Mucosa of rectum (tissue), 2 donors: ENCODE measurements around the gene DCTPP1.
A peak's percentile ranks its signal among the peaks of the same experiment; 100 is the strongest.

ENCODE experiments used
- H3K27ac ChIP-seq, 2 donors: one replicate each; pipeline ENCODE4 v1.7.0; 2013; ENCODE audit warnings: inconsistent platforms in 2 of 2, low read depth in 2 of 2, low read length in 2 of 2
- H3K27me3 ChIP-seq, 2 donors: one replicate each; pipeline ENCODE4 v1.7.0; 2013; ENCODE audit warnings: low read length in 2 of 2; ENCODE audit not compliant: control insufficient read depth in 2 of 2, insufficient read depth in 2 of 2
- H3K36me3 ChIP-seq, 2 donors: one replicate each; pipeline ENCODE4 v1.7.0; 2013; ENCODE audit warnings: low read length in 2 of 2; ENCODE audit not compliant: control insufficient read depth in 2 of 2, insufficient read depth in 2 of 2
- H3K4me1 ChIP-seq, 2 donors: one replicate each; pipeline ENCODE4 v1.7.0; 2013; ENCODE audit warnings: low read length in 2 of 2, mild to moderate bottlenecking in 1 of 2; ENCODE audit not compliant: control insufficient read depth in 2 of 2, insufficient read depth in 2 of 2
- H3K4me3 ChIP-seq, 2 donors: one replicate each; pipeline ENCODE4 v1.7.0; 2013; ENCODE audit warnings: low read length in 2 of 2
- H3K9ac ChIP-seq, 2 donors: one replicate each; pipeline ENCODE4 v1.7.0; 2013; ENCODE audit warnings: low read length in 2 of 2, low read depth in 1 of 2, mild to moderate bottlenecking in 1 of 2
- H3K9me3 ChIP-seq, 2 donors: one replicate each; pipeline ENCODE4 v1.7.0; 2013; ENCODE audit warnings: low read length in 2 of 2; ENCODE audit not compliant: control insufficient read depth in 2 of 2
- donor health status: healthy.
- donor health status: Normal muscosa, but diverticular disease.

The DCTPP1 gene

GRCh38 chr16:30449116-30449435, 19.2 kb upstream of the DCTPP1 start:
- H3K9me3 ChIP-seq = no peaks in the 10 kb centered on the region
- no peaks in the 10 kb centered on the region for H3K27me3 ChIP-seq
- H3K4me1 ChIP-seq = peaks cover 34 to 43% of the 10 kb centered on the region in 2 donors
- no peak overlapping the region for H3K9ac ChIP-seq
- H3K4me3 ChIP-seq = no peak overlapping the region
- peaks cover under 1 to 2% of the 10 kb centered on the region in 2 donors for H3K36me3 ChIP-seq
- H3K27ac ChIP-seq = no peak overlapping the region

DNA sequence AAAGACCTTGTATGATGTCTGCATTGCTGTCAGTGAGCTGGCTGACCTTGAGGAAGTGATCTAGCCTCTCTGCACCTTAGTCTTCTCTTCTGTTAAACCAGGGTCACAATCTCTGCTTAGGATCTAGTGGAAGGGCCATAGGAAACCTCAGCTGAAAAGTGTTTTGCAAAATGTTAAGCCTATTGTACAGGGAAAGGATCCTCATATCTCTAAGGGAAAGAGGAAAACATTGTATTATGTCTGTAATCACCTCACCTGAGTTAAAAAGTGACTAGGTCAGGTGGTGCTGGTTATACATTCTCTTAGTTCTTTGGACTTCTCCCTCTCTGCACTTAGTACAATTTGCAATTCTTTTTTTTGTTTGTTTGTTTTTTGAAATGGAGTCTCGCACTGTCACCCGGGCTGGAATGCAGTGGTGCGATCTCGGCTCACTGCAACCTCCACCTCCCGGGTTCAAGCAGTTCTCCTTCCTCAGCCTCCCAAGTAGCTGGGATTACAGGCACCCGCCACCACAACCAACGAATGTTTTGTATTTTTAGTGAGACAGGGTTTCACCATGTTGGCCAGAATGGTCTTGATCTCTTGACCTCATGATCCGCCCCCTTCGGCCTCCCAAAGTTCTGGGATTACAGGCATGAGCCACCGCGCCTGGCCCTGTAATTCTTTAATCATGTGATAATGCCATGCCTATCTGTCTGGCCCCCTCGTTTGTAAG, 17.8 kb upstream of the DCTPP1 start:
- Histone ChIP-seq H3K9me3 (no peaks in the 10 kb centered on the region), H3K36me3 (peaks cover 7 to 12% of the 10 kb centered on the region in 2 donors), H3K27me3 (no peaks in the 10 kb centered on the region), H3K4me3 (peak overlapping the region; percentile 1 to 50), H3K27ac (peak overlapping the region; percentile 92 to 94), H3K4me1 (peaks cover 31 to 37% of the 10 kb centered on the region in 2 donors), H3K9ac (peak overlapping the region; percentile 21 to 63)

DNA sequence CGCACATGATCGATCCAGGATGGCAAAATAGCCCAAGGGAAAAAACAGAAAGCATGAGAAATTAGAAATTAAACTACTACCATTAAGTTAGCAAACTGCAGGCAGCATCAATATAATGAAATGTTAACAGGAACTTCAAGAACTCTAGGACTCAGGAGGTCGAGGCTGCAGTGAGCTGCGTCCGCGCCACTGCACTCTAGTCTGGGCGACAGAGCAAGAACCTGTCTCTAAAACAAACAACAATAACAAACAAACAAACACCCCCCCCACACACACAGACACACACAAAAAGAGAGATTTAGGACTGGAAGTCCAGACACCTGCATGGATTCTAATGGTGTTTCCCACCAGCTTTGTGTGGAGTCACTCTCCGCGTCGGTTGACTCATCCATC, 16.4 kb upstream of the DCTPP1 start:
- Histone ChIP-seq H3K4me3 (peak overlapping the region; percentile 88 to 92), H3K27ac (peak overlapping the region; percentile 92 to 94), H3K9me3 (no peaks in the 10 kb centered on the region), H3K9ac (peak overlapping the region; percentile 94 to 95), H3K27me3 (no peaks in the 10 kb centered on the region), H3K4me1 (peaks cover 28 to 34% of the 10 kb centered on the region in 2 donors), H3K36me3 (peaks cover 7 to 12% of the 10 kb centered on the region in 2 donors)

DNA sequence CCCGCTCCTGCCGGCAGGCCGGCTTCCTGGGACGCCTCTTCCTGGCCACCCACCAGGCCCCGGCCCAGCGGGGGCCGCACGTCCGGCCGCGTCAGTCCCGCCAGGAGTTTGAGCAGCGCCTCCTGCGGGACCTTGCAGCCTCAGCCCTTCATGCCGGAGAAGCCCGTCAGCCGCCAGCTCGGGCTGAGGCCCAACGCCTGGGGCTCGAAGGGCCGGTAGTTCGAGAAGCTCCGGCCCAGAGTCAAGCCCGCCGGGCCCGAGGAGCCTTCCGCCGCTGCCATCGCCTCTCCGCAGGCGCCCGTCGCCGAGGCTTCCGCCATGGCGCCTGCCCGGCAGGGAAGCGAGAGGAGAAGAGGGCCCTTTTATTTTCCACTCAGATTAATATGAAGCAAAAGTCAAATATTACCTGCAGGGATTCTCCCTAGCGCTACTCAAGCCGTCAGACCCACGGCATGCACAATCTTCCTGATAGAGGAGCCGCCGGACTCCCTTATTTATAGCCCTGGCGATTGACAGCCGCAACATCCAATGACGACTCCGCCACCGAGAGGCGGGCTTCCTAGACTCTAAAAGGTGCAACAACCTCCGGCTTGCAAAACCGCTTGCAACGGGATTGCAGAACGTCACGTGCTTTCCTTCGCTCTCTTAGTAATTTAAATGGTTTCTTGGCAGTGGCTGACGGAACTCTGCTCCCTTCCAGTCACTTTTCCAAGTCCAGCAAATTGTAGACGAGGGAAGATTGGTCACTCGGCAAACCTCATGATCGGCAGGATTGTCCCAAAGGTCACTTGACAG, 15.8 kb upstream of the DCTPP1 start, which contains the start of gene SEPHS2:
SEPHS2 (minus strand) TSS at position 467 of the 795 bp plus-strand sequence; CDS start at position 320, 147 bp downstream.
- Histone ChIP-seq H3K4me1 (peaks cover 28 to 30% of the 10 kb centered on the region in 2 donors), H3K27me3 (no peaks in the 10 kb centered on the region), H3K36me3 (peaks cover 7 to 12% of the 10 kb centered on the region in 2 donors)

DNA sequence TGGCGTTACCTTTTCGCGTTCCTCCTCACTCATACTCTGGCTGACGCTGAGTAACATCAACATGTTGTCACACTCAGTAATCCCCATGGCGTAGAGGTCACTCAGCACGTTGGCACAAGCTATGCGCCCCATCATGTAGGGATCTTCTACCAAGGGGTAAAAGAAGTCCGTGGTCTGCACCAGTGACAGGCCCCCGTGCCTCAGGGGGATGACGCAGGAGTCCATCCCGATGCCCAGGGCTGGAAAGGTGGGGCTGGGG, 15.2 kb upstream of the DCTPP1 start:
- no peaks in the 10 kb centered on the region for H3K9me3 ChIP-seq
- peaks cover 28 to 30% of the 10 kb centered on the region in 2 donors for H3K4me1 ChIP-seq
- peak overlapping the region; percentile 92 to 94 for H3K27ac ChIP-seq
- H3K9ac ChIP-seq = peak overlapping the region; percentile 94 to 95
- no peaks in the 10 kb centered on the region for H3K27me3 ChIP-seq
- H3K36me3 ChIP-seq = peaks cover 7 to 12% of the 10 kb centered on the region in 2 donors
- peak overlapping the region; percentile 88 to 92 for H3K4me3 ChIP-seq

More for the DNA sequence above, 15.8 kb upstream of the DCTPP1 start, which contains the start of gene SEPHS2:
- Histone ChIP-seq H3K4me3 (peak within 1 kb of the TSS; percentile 88 to 92), H3K27ac (peak within 1 kb of the TSS; percentile 92 to 94), H3K9ac (peak within 1 kb of the TSS; percentile 94 to 95), H3K9me3 (no peaks in the 10 kb centered on the region)

DNA sequence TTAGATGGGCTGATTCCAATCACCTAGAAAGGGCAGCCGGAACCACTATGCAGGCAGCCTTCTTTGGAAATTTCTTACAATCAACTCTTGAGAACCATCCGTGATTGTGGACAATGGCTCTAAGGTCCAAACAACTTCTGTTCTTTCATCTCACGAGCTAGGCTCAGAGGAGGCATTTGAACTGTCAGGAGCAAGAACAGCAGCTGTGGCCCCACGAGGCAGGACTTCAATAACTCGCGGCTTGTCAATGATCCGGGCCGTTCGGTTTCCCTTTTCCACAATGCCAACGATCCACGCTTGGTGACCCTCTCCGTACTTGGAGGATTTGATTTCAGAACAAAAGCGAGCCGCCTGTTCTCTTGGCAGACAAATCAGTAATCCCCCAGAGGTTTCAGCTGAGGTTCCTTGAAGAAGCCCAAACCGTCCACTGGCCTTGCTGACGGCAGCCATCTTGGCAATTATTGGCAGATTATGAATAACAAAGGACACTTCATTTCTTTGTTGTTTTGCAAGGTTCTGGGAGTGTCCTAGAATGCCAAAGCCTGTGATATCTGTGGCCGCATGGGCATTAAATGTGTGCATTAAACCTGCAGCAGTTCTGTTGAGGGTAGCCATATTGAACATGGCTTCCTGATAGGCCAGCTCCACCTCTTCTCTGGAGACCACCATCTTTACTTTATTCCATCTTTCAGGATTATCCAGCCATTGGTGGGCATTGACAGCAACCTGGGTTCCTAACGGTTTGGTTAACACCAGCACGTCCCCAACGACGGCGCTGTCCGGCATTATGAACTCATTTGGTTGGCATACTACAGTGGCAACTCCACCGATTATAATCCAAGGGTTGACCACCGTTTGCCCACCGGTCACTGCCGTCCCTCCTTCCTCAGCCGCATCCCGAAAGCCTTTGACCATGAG, 14.7 kb upstream of the DCTPP1 start:
- peaks cover 30 to 31% of the 10 kb centered on the region in 2 donors for H3K4me1 ChIP-seq
- peak overlapping the region; percentile 92 to 94 for H3K27ac ChIP-seq

DNA sequence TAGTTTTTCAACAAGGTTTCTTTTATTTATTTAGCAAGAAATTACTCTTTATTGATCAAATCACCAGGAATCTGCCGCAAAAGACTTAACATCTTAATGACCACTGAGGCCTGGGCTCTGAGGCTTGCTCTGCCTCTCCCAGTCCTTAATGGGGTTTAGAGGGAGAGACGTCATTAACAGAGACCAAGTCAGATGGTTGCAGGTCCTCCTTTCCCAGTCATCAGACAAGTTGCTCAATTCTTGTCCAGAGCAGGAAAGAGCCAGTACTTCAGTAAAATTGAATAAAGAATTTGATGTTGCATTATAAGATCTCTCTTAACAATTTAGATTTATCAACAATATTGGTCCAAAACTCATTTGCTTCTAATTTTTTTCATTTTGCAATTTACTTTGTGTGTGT, 13.8 kb upstream of the DCTPP1 start:
- Histone ChIP-seq H3K36me3 (peaks cover 7 to 12% of the 10 kb centered on the region in 2 donors), H3K27me3 (no peaks in the 10 kb centered on the region), H3K4me3 (peak overlapping the region; percentile 88 to 92), H3K9ac (no peak overlapping the region), H3K9me3 (no peaks in the 10 kb centered on the region), H3K4me1 (peaks cover 30 to 31% of the 10 kb centered on the region in 2 donors), H3K27ac (no peak overlapping the region)

More for the DNA sequence above, 14.7 kb upstream of the DCTPP1 start:
- H3K36me3 ChIP-seq = peaks cover 7 to 12% of the 10 kb centered on the region in 2 donors
- H3K4me3 ChIP-seq = peak overlapping the region; percentile 88 to 92
- H3K9me3 ChIP-seq = no peaks in the 10 kb centered on the region
- no peaks in the 10 kb centered on the region for H3K27me3 ChIP-seq
- peak overlapping the region; percentile 94 to 95 for H3K9ac ChIP-seq

- Histone ChIP-seq H3K27me3 (no peaks in the 10 kb centered on the region), H3K36me3 (peaks cover 7 to 12% of the 10 kb centered on the region in 2 donors), H3K9me3 (no peaks in the 10 kb centered on the region), H3K4me3 (no peak overlapping the region), H3K9ac (no peak overlapping the region), H3K27ac (no peak overlapping the region), H3K4me1 (peaks cover 10 to 18% of the 10 kb centered on the region in 2 donors)
Observed at GRCh38 chr16:30439720-30440348, 10.0 kb upstream of the DCTPP1 start.

- H3K4me3 ChIP-seq = no peak overlapping the region
- no peaks in the 10 kb centered on the region for H3K27me3 ChIP-seq
- H3K36me3 ChIP-seq = peaks cover 4 to 8% of the 10 kb centered on the region in 2 donors
- H3K9ac ChIP-seq = no peak overlapping the region
- H3K27ac ChIP-seq = no peak overlapping the region
- H3K9me3 ChIP-seq = no peaks in the 10 kb centered on the region
- H3K4me1 ChIP-seq = peaks cover 0 to 8% of the 10 kb centered on the region in 2 donors
Observed at GRCh38 chr16:30438835-30439234, 9.0 kb upstream of the DCTPP1 start.
